ENCODE data around the gene CD63. TPM values are rescaled to one million over a fixed set of nuclear protein-coding genes. Genes with fewer than 3 reads are reported as not detected.

The CD63 gene
- total and polyA plus RNA-seq, 2 of the 4 experiments (the other 2 are of a cell fraction): 995 to 1,398 TPM

GRCh38 chr12:55732288-55732687, 3.5 kb upstream of the CD63 start:
- 0 out of 2 replicates have a peak overlapping the region, but pooled peaks have one; percentile 14 for H2AK5ac ChIP-seq (ENCODE audit: low read depth, low read length)
- no peaks in the 10 kb centered on the region for H3K9me1 ChIP-seq (ENCODE audit: insufficient read depth, low read length)
- no peak overlapping the region for H3K27ac ChIP-seq (ENCODE audit: insufficient read depth, low read length)
- no peak for ATAC-seq (ENCODE audit: low read depth)
- BruUV-seq (replicated peaks): no TSS peak
- CTCF ChIA-PET: no interaction called here
- in situ Hi-C loops (cut with MboI; ENCODE audit: low sequenced_read_pairs): no loop called here
- H3K56ac ChIP-seq (ENCODE audit: extremely low read depth, insufficient read depth, low read length): no peak overlapping the region
- H3K9ac ChIP-seq (ENCODE audit: low read depth, low read length): no peak overlapping the region
- peaks cover 2% of the 10 kb centered on the region; the same call in 1 of the 2 replicates for H3K36me3 ChIP-seq (ENCODE audit: control insufficient read depth, insufficient read depth, low read length)
- no peak overlapping the region for H3K18ac ChIP-seq (ENCODE audit: low read depth, low read length)
- H3K27me3 ChIP-seq (ENCODE audit: control insufficient read depth, insufficient read depth, low read length): no peaks in the 10 kb centered on the region
- no peak overlapping the region for H4K91ac ChIP-seq (ENCODE audit: insufficient read depth, low read depth, low read length)
- peaks cover 19% of the 10 kb centered on the region for H4K20me1 ChIP-seq (ENCODE audit: insufficient read depth, low read length)
- H2BK5ac ChIP-seq (ENCODE audit: low read depth, low read length, poor library complexity, severe bottlenecking): no peak overlapping the region
- peaks cover 0 to 41% of the 10 kb centered on the region in 2 experiments; a peak in 2 of 4 replicates for H3K79me1 ChIP-seq (ENCODE audit: low read depth in 1 of 2, low read length in 2 of 2)
- H3K14ac ChIP-seq (replicated peaks; ENCODE audit: low read depth, low read length): no peak overlapping the region
- H2AFZ ChIP-seq (replicated peaks; ENCODE audit: low read length, poor library complexity): no peak overlapping the region
- H3K4me2 ChIP-seq (ENCODE audit: low read depth, low read length): no peak overlapping the region
- peak overlapping the region; percentile 35 for H2AK9ac ChIP-seq (replicated peaks; ENCODE audit: low read depth, low read length, poor library complexity)
- no peak overlapping the region for H2BK20ac ChIP-seq (ENCODE audit: low read depth, low read length)
- peaks cover 2% of the 10 kb centered on the region for H3K4me1 ChIP-seq (ENCODE audit: control insufficient read depth, insufficient read depth, low read length)
- no peak overlapping the region; the same call in none of the 2 replicates for H3K23ac ChIP-seq (ENCODE audit: low read depth, low read length)
- H3K4ac ChIP-seq (ENCODE audit: low read depth, low read length): no peak overlapping the region
- H2BK15ac ChIP-seq (ENCODE audit: low read depth, low read length): no peak overlapping the region
- H4K8ac ChIP-seq (ENCODE audit: low read depth in 2 of 2, low read length in 2 of 2): no peak overlapping the region
- no peak overlapping the region for H3K4me3 ChIP-seq (ENCODE audit: insufficient read depth, low read depth, low read length)
- no peak overlapping the region for H2BK120ac ChIP-seq (ENCODE audit: low read depth, low read length)
- 100% methylated on average over 1 of the region's 4 CpGs; no CpG with 5 or more reads in 1 of the 2 experiments for WGBS, 2 experiments (ENCODE audit: extremely low coverage in 2 of 2, insufficient read length in 1 of 2)
- TF ChIP-seq MAFK (IDR thresholded peaks at IDR 0.05; ENCODE audit: low read depth, low read length) (no peak), POLR2A (IDR thresholded peaks at IDR 0.05; ENCODE audit: low read depth, low read length) (no peak)
- no peak for DNase-seq
- intact Hi-C loops (cut with micrococcal nuclease): no loop called here
- dilution Hi-C loops (cut with HindIII; ENCODE audit: low sequenced_read_pairs, unreplicated experiment): no loop called here
- no peak overlapping the region for H4K5ac ChIP-seq (ENCODE audit: low read depth, low read length)
- H3K9me3 ChIP-seq (ENCODE audit: control insufficient read depth, insufficient read depth, low read length): no peaks in the 10 kb centered on the region
- POLR2A ChIA-PET (ENCODE audit: unreplicated experiment): no interaction called here
